SK-N-SH (cell line): ENCODE measurements around the gene MAST4.

Source experiments
- CTCF ChIP-seq: fragments of 200-600 bp; sonication (generic); IDR thresholded peaks from 2 replicates; pipeline ENCODE4 v1.6.1; 2017; ENCODE audit warnings: antibody characterized with exemption, mild to moderate bottlenecking, moderate library complexity
- MAX ChIP-seq: IDR thresholded peaks from 2 replicates; pipeline ENCODE4 v1.4.0; 2012; ENCODE audit warnings: low read depth
- RCOR1 ChIP-seq: fragments of 150-350 bp; IDR thresholded peaks from 2 replicates; pipeline ENCODE4 v1.6.1; 2017; ENCODE audit warnings: antibody characterized with exemption, low read length
- RFX5 ChIP-seq: IDR thresholded peaks from 2 replicates; pipeline ENCODE4 v1.6.1; 2012; ENCODE audit warnings: mild to moderate bottlenecking, improper control_type of control experiment, low read length
- SMC3 ChIP-seq: IDR thresholded peaks from 2 replicates; pipeline ENCODE4 v1.6.1; 2012; ENCODE audit warnings: low read depth, low read length, improper control_type of control experiment

- TF ChIP-seq RFX5 (no peak), CTCF (no peak), RCOR1 (0 out of 2 replicates have a peak, but pooled peaks have one; percentile 48), SMC3 (no peak), MAX (no peak)
Measured at GRCh38 chr5:67098656-67099055, 502.5 kb downstream of the MAST4 start.
